Transverse colon (tissue), 4 donors: Measurements from ENCODE around the gene STRADA.

Source experiments
- CTCF ChIP-seq, 5 experiments: fragments of 200-600 bp in 3 of 5; fragments of 450-650 bp in 2 of 5; sonication (generic) in 3 of 5; IDR thresholded peaks; 1 replicate in 2 of 5; 2 replicates in 3 of 5; pipeline ENCODE4 v1.5.1; 2016 to 2017; ENCODE audit warnings: antibody characterized with exemption in 5 of 5, inconsistent platforms in 3 of 5, mild to moderate bottlenecking in 2 of 5, moderate library complexity in 1 of 5
- POLR2AphosphoS5 ChIP-seq, 3 donors: sonication (generic); formaldehyde crosslinking; IDR thresholded peaks; one replicate each; pipeline ENCODE4 v1.6.1; 2016; ENCODE audit warnings: antibody characterized with exemption in 3 of 3

DNA sequence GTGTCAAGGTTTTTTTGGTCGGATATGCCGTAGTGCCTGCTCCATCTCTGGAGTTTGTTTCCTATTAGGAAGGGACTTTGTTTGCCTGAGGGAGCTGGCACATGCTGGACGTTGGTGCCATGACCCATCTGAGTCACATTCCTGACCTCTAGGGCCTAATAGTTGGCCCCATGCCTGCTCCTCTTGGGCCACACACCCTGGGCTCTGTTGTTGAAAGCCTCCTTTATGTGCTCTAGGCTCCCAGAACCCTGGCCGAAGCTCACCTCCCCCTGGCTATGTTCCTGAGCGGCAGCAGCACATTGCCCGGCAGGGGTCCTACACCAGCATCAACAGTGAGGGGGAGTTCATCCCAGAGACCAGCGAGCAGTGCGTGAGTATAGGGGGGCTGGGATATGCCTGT, 60.1 kb downstream of the STRADA start:
- TF ChIP-seq CTCF (IDR thresholded peaks at IDR 0.05), result no peak
- no peak for TF ChIP-seq POLR2AphosphoS5 (IDR thresholded peaks at IDR 0.05)
